GM19240 (cell line): ENCODE measurements around the gene SLC35D2.
"Not testable (repeated sequence)": the region's sequence is repeated elsewhere in the genome, so short reads cannot be mapped to it uniquely, and the experiment has no call there.

Experiments
- DNase-seq: peaks from one replicate; pipeline ENCODE4 v3.0.0; 2011; ENCODE audit warnings: low spot score; ENCODE audit not compliant: insufficient read length

SLC35D2 gene

DNA sequence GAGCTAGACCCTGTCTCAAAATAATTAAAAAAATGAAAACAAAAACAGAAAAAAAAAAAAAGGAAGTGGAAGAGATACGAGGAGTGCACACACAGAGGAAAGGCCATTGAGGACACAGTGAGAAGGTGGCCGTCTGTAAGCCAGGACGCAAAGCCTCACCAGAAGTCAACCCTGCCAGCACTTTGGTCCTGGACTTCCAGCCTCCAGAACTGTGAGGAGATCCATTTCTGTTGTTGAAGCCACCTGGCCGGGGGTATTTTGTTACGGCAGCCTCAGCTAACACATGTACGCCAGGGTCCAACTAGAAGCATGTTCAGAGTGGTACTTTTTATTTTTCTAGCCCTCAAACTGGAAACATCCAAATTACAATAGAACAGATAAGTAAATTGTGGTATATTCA lies 21.8 kb downstream of the SLC35D2 start:
- no peak for DNase-seq

GRCh38 chr9:96360976-96361375 lies 22.5 kb downstream of the SLC35D2 start:
- DNase-seq, result no peak

DNA sequence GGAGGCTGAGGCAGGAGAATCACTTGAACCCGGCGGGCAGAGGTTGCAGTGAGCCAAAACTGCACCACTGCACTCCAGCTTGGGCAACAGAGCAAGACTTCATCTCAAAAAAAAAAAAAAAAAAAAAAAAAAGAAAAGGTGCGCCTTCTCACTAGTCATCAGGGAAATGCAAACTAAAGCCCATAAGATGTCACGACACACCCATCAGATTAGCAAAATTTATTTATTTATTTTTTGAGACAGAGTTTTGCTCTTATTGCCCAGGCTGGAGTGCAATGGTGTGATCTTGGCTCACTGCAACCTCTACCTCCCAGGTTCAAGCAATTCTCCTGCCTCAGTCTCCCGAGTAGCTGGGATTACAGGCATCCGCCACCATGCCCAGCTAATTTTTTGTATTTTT lies 23.0 kb downstream of the SLC35D2 start:
- DNase-seq, result not testable (repeated sequence)

DNA sequence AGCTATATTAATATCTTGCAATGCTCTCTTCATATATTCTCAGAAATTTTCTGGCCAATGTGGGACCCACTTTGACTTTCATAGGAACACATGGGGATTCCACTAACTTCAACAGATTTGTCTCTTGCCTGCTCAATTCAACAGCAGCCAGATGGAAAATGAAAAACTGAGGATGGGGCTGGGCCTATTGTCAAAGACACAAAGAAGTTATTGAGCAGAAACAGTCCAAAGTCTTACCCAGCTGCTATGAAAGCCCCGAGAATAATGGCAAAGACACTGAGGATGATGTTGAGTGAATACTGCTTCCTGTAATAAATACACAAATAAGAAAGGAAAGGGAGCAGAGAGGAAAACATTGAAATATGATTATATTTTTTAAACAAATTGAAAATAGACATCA lies 32.6 kb downstream of the SLC35D2 start:
- DNase-seq, result no peak

DNA sequence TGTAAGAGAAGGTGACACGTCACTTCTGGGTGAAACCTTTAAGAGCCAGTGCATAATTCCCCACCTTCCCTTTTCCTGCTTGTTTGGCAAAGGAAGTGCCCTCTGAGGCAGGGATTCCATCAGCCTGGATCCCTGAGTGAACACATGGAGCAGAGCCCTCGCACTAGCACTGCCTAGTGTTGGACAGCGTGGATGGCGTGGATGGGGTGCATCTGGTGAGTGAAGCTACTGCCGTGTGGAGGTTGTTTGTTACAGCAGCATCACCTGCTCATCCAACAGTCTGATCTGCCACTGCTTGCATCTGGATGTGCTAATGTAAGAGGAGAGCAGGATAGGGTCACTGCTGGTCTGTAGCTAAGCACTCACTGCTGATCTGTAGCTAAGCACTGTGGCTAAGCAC lies 35.2 kb downstream of the SLC35D2 start:
- no peak for DNase-seq

GRCh38 chr9:96345551-96345950 lies 38.0 kb downstream of the SLC35D2 start:
- no peak for DNase-seq

DNA sequence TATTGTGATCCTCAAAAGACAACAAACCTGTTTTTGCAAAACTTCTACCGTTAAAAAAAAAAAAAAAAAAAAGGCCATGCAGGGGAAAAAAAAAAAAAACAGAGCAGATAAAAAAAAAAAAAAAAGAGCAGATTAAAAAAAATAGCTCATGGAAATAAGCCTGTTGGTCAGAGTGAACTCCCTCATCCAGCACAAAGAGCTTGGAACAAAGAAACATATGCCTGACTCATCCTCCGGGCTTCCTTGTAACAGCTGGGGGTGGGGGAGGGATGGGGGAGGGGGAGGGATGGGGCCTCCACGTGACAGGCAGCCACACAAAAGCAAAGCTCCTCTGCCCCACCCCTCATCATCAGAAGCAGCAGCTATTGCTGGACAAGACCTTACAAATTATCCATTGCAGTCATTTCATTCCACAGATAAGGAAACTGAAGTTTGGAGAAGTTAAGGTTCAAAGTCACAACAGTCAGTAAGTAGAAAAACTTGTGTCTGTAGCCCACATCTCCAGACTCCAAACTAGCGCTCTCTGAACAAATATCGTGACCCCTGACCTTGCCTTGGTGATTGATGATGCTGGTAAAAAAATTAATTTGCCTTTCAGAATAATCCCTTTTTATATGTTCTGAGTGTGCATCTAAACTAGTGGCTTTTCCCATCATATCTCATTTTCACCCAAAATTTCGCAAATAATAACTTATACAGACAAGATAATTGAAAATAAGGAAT lies 38.9 kb downstream of the SLC35D2 start:
- DNase-seq, result no peak

DNA sequence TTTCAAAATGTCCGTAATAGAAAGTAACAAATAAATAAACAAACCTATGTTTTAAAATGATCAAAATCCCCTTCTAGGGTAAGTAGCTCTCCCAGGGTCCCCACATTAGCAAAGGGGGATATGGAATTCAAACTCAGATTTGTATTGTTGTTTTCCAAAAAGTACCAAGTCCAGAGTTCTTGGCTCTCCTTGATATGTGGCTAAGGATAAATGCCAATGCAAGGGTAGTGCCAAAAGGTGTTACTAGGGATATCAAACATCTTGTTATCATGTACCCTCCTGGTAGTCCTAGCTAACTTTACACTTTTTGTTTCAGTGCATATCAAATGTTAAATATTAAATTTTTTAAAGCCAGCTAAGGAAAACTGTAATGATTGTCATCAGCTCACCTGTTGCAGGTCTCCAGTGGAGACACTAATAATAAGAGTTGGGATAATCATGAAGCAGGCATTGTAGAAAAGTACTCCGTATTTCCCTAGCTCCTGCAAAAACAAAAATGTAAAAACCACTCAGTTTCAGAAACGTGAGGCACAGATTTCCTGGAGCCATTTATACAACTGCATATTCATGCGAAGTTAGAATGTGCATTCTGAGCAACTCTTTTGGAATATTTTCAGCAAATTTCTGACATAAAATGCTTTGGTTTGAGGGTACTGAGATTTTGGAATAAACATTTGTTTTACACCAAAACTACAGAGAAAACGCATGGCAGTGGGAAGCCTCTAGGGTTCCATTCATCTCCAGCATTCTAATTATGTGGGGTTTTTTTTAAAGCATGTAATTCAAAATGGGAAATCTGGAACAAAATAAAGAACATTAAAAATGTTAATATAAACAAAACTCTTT lies 39.8 kb downstream of the SLC35D2 start:
- DNase-seq, result no peak

DNA sequence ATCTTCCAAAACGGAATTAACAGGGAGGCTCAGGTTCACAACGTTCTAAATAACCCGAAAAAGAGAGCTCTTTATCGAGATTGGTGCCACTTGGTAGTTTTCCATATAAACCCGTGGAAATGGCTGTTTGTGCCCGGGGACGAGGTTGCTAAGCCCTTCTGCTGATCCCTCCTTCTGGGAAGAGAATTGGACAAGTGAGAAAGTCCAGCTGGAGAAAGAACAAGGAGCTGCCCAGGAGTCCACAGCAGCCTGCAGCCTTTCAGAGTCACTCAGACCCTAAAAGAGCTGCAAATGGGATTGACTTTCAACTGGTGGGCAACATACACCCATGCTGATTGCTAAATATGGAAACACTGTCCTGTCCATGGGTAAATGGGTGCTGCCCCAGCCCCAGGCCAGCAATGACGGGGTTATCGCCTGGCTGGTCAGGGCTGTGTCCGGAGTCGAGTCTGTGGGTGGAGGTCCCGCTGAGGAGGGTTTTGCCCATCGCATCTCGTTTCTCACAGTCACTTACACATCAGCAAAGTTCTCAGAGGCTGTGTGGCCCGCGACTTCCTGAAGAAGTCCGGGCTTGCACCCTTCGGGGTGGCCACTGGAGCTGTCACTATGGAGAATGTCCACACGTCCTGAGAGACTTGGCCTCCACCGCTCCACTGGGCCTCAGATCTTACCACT lies 40.8 kb downstream of the SLC35D2 start:
- DNase-seq, result no peak

DNA sequence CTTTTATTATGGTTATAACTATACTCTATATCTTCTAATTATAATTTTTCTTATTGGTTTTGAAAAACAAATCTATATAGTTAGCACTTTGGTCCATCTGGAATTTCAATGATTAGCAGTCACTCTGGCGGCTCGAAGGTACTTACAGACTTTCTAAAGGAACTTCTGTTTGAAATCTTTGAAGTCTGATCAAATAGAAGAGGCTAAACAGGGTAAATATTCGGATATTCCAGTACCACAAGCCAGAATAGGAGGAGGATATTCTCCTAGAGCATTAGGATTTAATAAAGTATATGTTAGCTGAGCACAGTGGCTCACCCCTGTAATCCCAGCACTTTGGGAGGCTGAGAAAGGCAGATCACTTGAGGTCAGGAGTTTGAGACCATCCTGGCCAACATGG lies 42.8 kb downstream of the SLC35D2 start:
- DNase-seq, result no peak

GRCh38 chr9:96338299-96338698 lies 45.2 kb downstream of the SLC35D2 start:
- DNase-seq, result no peak

GRCh38 chr9:96333958-96334357 lies 49.6 kb downstream of the SLC35D2 start:
- DNase-seq, result no peak

DNA sequence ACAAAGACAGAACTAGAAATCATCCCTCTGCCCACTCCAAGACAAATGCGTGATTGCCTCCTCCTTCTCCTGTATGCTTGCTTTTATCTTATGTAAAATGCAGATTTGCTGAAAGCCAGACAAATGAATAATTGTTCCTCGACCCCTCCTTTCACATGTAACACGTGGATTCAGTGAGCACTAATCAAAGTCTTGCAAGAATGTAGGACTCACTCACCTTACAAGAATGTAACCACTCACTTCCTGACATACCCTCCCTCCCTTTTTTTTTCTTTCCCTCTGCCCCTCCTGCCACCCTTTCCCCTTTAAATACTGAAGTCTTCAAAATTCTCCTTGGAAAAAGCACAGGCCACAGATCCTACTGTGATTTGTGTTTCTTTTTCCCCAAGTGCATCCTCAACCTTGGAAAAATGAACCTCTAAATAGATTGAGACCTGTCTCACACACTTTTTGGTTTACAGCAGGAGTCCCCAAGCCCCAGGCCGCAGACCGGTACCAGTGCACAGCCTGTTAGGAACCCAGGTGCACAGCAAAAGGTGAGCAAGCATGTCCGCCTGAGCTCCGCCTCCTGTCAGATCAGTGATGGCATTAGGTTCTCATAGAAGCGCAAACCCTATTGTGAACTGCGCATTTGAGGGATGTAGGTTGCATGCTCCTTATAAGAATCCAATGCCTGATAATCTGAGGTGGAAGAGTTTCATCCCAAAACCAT lies 52.1 kb downstream of the SLC35D2 start:
- no peak for DNase-seq

GRCh38 chr9:96327694-96328352 lies 55.7 kb downstream of the SLC35D2 start:
- peak; percentile 13 for DNase-seq

GRCh38 chr9:96323169-96323568 lies 60.3 kb downstream of the SLC35D2 start:
- no peak for DNase-seq

- DNase-seq, result not testable (repeated sequence)
Observed at GRCh38 chr9:96322736-96323135, 60.8 kb downstream of the SLC35D2 start.

DNA sequence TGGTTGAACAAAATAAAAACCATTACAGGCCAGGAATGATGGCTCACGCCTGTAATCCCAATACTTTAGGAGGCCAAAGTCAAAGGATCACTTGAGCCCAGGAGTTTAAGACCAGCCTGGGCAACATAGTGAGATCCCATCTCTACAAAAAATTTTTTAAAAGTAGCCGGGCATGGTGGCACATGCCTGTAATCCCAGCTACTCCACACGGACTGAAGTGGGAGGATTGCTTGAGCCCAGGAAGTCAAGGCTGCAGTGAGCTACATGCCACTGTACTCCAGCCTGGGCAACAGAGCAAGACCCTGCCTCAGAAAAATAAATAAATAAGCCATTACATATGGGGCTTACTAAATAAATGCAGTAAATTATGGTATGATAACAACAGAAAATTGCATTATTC lies 61.3 kb downstream of the SLC35D2 start:
- DNase-seq, result not testable (repeated sequence)

DNA sequence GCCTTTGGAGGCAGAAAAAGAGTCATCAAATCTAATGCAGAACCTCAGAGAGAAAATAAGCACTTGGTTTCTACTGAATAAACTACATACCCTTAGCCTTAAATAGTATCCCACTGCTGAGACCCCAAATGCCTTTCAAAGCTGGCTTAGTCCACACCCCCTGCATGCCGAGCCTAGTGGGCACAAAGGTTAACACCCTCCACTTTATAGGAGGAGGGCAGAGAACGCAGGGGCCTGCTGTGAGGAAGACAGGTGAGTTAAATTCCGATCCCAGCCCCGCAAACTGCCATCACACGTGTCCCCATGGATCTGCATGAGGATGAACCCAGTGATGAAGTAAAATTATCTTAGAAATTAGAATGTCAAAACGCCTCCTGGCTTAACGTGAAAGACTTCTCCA lies 62.0 kb downstream of the SLC35D2 start:
- no peak for DNase-seq

DNA sequence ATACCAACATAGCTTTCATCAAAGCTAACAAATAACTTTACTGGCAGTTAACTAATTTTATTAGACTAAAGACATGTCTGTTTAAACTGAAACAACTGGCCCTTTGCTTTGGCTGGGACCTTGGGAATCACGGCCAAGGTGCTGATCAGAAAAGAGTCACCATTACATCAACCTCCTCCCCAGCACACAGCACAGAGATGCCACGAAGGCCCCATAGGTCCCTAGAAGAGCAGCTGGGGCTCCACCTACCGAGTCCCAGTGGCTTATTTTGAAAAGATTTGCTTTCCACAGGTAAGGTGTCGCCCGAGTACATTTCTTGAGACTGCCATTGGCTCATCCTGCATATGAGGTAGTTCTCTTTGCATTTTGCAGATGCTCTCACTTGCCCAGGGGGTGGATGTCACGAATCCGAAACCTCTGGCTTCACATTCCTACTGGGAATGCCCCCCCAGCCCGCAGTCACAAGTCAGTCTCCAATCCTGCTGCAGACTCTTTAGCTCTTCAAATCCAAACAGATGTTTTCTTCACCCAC lies 62.7 kb downstream of the SLC35D2 start:
- no peak for DNase-seq

- no peak for DNase-seq
Observed at GRCh38 chr9:96318921-96319565, 64.5 kb downstream of the SLC35D2 start.
